Dermis blood vessel endothelial cell (primary cell): Measurements from ENCODE around the gene MTPN. TPM values are rescaled to one million over a fixed set of nuclear protein-coding genes. Genes with fewer than 3 reads are reported as not detected.

Experiments
- DNase-seq: peaks from one replicate; pipeline ENCODE4 v3.0.0; 2010
- total RNA-seq: library from RNA; depleted of rRNA; stranded (reverse); fragments of >200 nt; gene quantifications from 2 replicates; pipeline ENCODE4 v1.2.3, GENCODE V29; 2014

MTPN gene
- 101 and 171 TPM in 2 replicates for total RNA-seq

DNA sequence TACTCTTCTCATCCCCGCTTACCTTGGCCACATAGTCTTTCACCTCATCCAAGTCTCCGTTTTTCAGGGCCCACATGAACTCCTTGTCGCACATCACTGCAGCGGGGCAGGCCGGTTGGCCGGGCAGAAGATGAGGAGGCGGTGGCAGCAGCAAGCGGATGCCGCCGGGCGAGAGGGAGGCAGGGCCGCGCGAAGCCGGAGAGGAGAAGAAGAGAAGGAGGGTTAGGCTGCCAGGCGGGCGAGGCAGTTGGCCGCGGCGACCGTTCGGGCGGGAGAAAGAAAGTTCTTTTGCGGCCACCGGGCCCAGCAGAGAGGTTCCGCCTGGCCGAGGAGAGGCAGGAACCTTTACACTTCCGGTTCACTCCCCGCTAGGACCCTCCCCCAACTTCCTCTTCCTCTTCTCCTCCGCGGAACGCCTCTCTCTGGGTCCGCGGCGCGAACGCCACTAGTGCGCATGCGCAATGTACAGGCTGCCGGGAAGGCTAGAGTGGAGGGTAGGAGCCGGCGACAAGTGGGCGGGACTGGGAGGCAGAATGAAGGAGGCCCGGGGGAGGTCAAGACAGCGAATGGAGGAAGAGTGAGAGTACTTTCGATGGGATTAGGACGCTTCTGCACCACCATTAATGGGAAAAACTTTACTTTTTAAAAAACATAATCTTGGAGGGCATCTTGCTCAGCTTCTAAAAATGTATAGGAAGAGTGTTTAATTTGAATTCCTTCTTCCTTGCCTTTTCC is at the start of gene MTPN:
MTPN (minus strand) TSS at position 353 of the 735 bp plus-strand sequence; CDS start at position 94, 259 bp downstream.
- peak; percentile 97 for DNase-seq

- DNase-seq, result no peak
These were observed 49.0 kb upstream of the MTPN start for GRCh38 chr7:136026209-136026608.

DNA sequence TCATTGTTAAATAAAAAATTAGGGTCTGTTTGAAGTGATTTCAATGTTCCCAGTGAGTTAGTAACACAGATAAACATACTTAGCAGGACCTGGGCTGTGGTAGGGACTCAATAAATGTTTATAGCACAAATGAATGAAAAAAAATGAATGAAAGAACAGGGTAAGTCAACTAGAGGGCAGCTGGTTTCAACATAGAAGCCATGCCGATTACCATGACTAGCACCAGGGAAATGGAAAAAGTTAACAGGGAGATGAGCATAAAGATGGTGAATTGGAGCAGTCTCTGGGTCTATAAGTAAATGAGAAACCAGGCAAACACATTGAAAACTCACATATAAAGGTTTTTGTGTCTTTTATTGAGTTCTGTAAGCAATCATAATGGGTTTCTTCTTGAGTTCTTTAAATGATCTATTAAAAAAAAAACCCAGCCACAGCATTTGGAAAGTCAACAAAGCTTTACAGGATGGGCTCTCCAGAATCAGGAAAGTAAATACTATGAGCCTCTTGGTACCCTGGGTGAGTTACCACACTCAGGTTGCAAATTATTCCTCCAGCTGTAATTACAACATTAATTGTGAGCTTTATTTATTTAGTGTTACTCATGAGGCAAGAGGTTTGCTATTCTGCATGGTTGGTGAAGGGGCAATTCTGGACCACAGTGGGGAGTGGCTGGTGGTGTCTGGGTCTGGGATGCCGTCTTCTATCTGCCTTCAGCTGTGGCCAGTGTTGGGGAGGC is 46.1 kb upstream of the MTPN start:
- DNase-seq, result no peak

DNA sequence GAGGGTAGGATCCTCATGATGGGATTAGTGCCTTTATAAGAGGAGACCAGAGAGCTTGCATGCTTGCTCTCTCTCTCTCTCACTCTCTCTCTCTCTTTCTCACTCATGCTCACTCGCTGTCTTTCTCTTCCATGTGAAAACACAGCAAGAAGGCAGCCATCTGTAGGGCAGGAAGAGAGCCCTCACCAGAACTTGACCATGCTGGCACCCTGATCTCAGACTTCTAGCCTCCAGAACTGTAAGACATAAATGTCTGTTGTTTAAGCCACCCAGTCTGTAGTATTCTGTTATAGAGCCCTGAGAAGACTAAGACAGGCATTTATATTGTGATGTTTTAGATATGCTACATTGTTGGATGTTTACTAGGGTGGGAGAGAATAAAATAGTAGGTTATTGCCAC is 43.4 kb upstream of the MTPN start:
- no peak for DNase-seq

GRCh38 chr7:136018104-136018503 is 40.9 kb upstream of the MTPN start:
- DNase-seq, result no peak

- DNase-seq, result no peak
These were observed 39.7 kb upstream of the MTPN start for GRCh38 chr7:136016649-136017395.

GRCh38 chr7:136015638-136016037 is 38.5 kb upstream of the MTPN start:
- no peak for DNase-seq

- DNase-seq, result no peak
These were observed 37.5 kb upstream of the MTPN start for GRCh38 chr7:136014659-136015058.

GRCh38 chr7:136012238-136012637 is 35.1 kb upstream of the MTPN start:
- DNase-seq, result no peak

- DNase-seq, result peak; percentile 68
These were observed 32.4 kb upstream of the MTPN start for GRCh38 chr7:136009488-136010079.

GRCh38 chr7:136006208-136006607 is 29.0 kb upstream of the MTPN start:
- DNase-seq, result no peak

DNA sequence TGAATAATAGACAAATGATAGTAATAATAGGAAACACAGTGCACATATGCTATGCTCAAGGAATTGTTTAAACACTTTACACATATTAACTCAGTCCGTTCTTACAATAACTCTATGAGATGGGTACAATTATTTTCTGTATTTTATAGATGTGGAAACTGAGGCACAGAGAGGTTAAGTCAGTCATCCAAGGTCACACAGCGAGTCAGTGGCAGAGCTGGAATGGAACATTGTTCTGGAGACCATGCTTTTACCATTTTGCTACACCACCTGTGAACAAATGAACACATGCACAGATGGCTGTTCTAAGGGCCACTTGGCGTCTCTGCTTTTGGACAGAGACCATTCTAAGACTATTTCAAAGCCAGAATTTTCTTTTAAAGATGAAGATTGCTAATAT is 26.9 kb upstream of the MTPN start:
- no peak for DNase-seq

- DNase-seq, result no peak
These were observed 25.6 kb upstream of the MTPN start for GRCh38 chr7:136002802-136003201.

DNA sequence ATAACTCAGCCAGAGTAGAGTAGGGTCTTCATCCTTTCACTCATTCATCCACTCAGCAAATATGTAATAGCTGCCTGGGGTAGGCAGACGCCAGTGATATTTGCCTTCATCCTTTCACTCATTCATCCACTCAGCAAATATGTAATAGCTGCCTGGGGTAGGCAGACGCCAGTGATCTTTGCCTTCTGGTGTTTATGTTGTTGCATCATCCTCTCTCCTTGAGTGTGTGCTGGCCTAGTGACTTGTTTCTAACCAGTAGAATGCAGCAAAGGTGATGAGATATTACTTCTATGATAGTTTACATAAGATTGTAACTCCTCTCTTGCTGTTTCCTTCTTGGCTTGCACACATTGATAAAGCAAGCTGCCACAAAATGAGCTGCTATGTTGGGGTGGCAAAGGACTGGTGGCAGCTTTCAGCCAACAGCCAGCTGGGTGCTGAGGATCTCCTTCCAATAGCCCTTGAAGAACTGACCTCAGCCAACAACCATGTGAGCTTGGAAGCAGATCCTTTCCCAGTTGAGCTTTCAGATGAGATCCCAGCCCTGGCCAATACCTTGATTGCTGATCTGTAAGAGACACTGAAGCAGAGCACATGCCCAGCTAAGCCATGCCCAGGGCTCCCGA is 23.2 kb upstream of the MTPN start:
- DNase-seq, result no peak

DNA sequence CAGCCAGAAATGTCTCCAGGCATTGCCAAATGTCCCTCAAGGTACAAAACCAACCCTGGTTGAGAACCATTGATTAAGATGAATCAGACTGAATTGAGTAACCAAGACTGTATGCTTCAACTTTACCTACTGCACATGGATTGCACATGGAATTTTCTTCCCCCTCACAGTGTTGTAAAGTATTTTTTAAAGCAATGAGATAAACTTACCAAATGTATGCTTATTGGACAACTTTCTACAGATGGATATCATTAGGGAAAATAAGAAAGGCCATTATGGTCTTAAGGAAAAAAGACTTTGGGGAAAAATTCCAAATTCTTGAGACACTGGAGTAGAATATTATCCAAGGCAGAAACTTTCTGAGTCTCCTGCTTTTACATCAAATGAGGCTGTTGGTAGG is 20.9 kb upstream of the MTPN start:
- no peak for DNase-seq

- DNase-seq, result no peak
These were observed 18.6 kb upstream of the MTPN start for GRCh38 chr7:135995748-135996147.

DNA sequence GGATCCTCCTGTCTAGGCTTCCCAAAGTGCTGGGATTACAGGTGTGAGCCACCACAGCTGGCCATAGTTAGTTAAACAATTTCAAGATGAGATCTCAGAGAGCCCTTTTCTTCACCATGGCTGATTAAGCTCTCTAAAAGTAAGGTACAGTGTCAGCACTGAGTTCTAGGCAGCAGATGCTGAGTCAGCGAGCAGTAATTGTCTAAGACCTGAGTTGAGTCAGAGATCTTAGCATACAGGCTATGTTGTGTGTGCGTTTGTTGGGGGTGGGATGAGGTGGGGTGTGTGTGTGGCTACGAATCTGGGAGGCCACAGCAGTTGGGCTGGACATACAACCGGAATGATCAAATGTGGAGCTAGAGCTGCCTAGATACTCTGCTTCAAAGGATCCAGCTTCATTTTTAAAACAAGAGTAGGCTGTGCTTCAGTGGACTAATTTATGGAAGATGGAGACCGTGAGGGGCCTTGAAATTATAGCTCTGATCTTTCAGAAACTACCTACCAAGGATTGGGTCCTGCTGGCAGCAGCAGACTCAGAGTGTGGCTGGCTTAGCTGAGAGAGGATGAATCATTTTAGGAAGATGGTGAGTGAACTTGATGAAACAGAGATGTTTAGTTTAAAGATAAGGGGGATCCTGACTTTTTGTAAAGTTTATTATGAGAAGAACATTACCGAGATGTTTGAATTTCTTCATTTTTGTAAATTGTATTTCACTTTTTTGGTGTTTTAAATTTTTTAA is 17.5 kb upstream of the MTPN start:
- no peak for DNase-seq

- no peak for DNase-seq
These were observed 16.8 kb upstream of the MTPN start for GRCh38 chr7:135993950-135994349.

GRCh38 chr7:135991906-135992305 is 14.7 kb upstream of the MTPN start:
- no peak for DNase-seq

DNA sequence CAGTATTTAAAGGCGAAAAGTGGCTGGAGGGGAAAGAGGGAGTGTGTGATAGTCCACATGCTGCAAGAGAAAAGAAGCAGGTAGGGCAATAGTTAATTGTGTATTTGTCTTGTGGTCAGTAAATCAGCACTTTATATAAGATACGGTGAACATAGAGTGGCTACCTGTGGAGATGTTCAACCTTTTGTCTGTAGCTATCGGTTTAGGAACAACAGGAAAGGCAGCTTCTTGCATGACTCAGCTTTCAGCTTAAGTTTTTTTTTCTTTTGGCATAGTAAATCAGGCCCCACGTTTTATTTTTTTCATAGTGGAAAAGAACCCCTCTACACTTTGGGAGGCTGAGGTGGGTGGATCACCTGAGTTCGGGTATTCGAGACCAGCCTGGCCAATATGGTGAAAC is 14.2 kb upstream of the MTPN start:
- DNase-seq, result no peak

DNA sequence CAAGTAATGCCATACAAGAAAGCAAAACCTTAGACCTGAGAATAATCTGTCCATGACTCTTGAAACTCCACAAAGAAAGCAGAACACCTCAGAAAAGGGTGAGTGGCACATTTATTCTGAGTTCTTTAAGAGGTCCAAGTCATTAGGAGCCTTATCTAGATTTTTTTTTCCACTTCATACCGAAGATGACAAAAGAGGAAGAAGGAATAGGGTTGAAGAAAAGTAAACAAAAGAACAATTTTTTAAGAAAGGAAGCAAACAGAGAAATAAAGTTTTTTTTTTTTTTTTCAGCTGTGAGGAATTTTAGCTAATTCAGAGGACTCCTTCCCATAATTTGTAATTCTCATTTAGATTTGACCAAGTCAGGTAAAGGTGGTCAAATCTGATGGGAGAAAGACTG is 13.1 kb upstream of the MTPN start:
- DNase-seq, result no peak
